H1 (cell line): ENCODE results near the gene KLKB1. TPM values are rescaled to one million over a fixed set of nuclear protein-coding genes. Genes with fewer than 3 reads are reported as not detected.

Source experiments
- CTCF ChIA-PET: fragments of 300-600 bp; sonication (Branson Sonifier 250); formaldehyde crosslinking; loops from one replicate; lab custom pipeline; 2021; ENCODE audit not compliant: partially characterized antibody; lab: Charles Lee
- POLR2A ChIA-PET: fragments of 300-600 bp; sonication (Branson Sonifier 250); formaldehyde crosslinking; loops from one replicate; lab custom pipeline; 2021; ENCODE audit warnings: inconsistent platforms; ENCODE audit not compliant: partially characterized antibody; lab: Charles Lee
- DNase-seq, 2 experiments: peaks; one replicate each; pipeline versions ENCODE4 v3.0.0 to v3.0.0-alpha.2; 2010 to 2022; ENCODE audit warnings: low spot score in 2 of 2, low read depth in 1 of 2, mixed read lengths in 1 of 2
- FAIRE-seq: peaks from 2 replicates; lab custom pipeline; 2011; peaks lifted over from hg19 to GRCh38; lab: Jason Lieb, UNC
- H2AFZ ChIP-seq: 2 replicates; pipeline ENCODE4 v1.8.1; 2012; ENCODE audit warnings: low read length, inconsistent platforms
- H2AK5ac ChIP-seq: 2 replicates; pipeline ENCODE4 v1.6.1; 2013; ENCODE audit warnings: low read depth, low read length
- H2BK120ac ChIP-seq: replicated peaks from 2 replicates; pipeline ENCODE3; 2013; ENCODE audit warnings: low read depth, low read length, inconsistent platforms
- H2BK12ac ChIP-seq: 2 replicates; pipeline ENCODE4 v1.6.1; 2013; ENCODE audit warnings: low read depth, low read length
- H2BK15ac ChIP-seq: 2 replicates; pipeline ENCODE4 v1.6.1; 2013; ENCODE audit warnings: low read length
- H2BK20ac ChIP-seq: 2 replicates; pipeline ENCODE4 v1.6.1; 2013; ENCODE audit warnings: low read length
- H2BK5ac ChIP-seq: 2 replicates; pipeline ENCODE4 v1.6.1; 2013; ENCODE audit warnings: low read depth, low read length
- H3K14ac ChIP-seq: 2 replicates; pipeline ENCODE4 v1.6.1; 2013; ENCODE audit warnings: inconsistent platforms; ENCODE audit not compliant: insufficient read length
- H3K18ac ChIP-seq: 2 replicates; pipeline ENCODE4 v1.6.1; 2013; ENCODE audit warnings: low read length; ENCODE audit errors: extremely low read depth
- H3K23ac ChIP-seq: 2 replicates; pipeline ENCODE4 v1.6.1; 2013; ENCODE audit warnings: inconsistent platforms; ENCODE audit not compliant: insufficient read length
- H3K23me2 ChIP-seq: 2 replicates; pipeline ENCODE4 v1.6.1; 2013; ENCODE audit warnings: low read depth, low read length
- H3K27ac ChIP-seq: 2 replicates; pipeline ENCODE4 v1.6.1; 2011; ENCODE audit warnings: low read depth, low read length, inconsistent platforms
- H3K27me3 ChIP-seq, 4 experiments: replicated peaks in 1 of 4; 1 replicate in 1 of 4; 2 replicates in 3 of 4; pipeline versions ENCODE4 v1.6.1 to v1.8.1; 2011 to 2013; ENCODE audit warnings: low read length in 3 of 4, mild to moderate bottlenecking in 3 of 4, inconsistent platforms in 2 of 4, mixed read lengths in 2 of 4, moderate library complexity in 1 of 4; ENCODE audit not compliant: control insufficient read depth in 3 of 4, insufficient read depth in 3 of 4; ENCODE audit errors: extremely low read depth in 1 of 4
- H3K36me3 ChIP-seq, 4 experiments: 2 replicates each; pipeline versions ENCODE4 v1.6.1 to v1.8.1; 2011 to 2013; ENCODE audit warnings: mild to moderate bottlenecking in 4 of 4, low read length in 3 of 4, moderate library complexity in 2 of 4, control low read depth in 1 of 4, inconsistent platforms in 1 of 4; ENCODE audit not compliant: insufficient read depth in 4 of 4, control insufficient read depth in 2 of 4
- H3K4ac ChIP-seq: replicated peaks from 2 replicates; pipeline ENCODE3; 2013; ENCODE audit warnings: low read length, low read depth, mixed read lengths, inconsistent platforms; ENCODE audit not compliant: insufficient read length
- H3K4me1 ChIP-seq, 4 experiments: replicated peaks in 1 of 4; 1 replicate in 1 of 4; 2 replicates in 3 of 4; pipeline versions ENCODE4 v1.6.1 to v1.8.1; 2011 to 2013; ENCODE audit warnings: low read length in 3 of 4, inconsistent platforms in 2 of 4, mixed read lengths in 1 of 4; ENCODE audit not compliant: insufficient read depth in 4 of 4, control insufficient read depth in 3 of 4
- H3K4me2 ChIP-seq, 2 experiments: 2 replicates each; pipeline versions ENCODE4 v1.6.1 to v1.8.1; 2011 to 2013; ENCODE audit warnings: low read depth in 2 of 2, low read length in 2 of 2, control low read depth in 1 of 2, inconsistent platforms in 1 of 2, mild to moderate bottlenecking in 1 of 2; ENCODE audit not compliant: insufficient read depth in 1 of 2
- H3K4me3 ChIP-seq, 4 experiments: fragments of 200-600, 300-600 bp in 1 of 4; sonication (generic), shearing (Covaris generic), sonication (Bioruptor Twin) in 1 of 4; 2 replicates each; pipeline versions ENCODE4 v1.5.1 to v1.8.1; 2011 to 2016; ENCODE audit warnings: low read length in 4 of 4, low read depth in 3 of 4, control low read depth in 2 of 4, inconsistent platforms in 2 of 4, mild to moderate bottlenecking in 2 of 4, mixed read lengths in 1 of 4, moderate library complexity in 1 of 4; ENCODE audit not compliant: insufficient read depth in 2 of 4; ENCODE audit errors: extremely low read depth in 1 of 4
- H3K56ac ChIP-seq: replicated peaks from 2 replicates; pipeline ENCODE3; 2013; ENCODE audit warnings: low read depth, mild to moderate bottlenecking, mixed read lengths, low read length, inconsistent platforms; ENCODE audit not compliant: insufficient read length
- H3K79me1 ChIP-seq: 2 replicates; pipeline ENCODE4 v1.6.1; 2013; ENCODE audit warnings: low read depth, low read length, control low read depth
- H3K79me2 ChIP-seq, 2 experiments: 2 replicates each; pipeline versions ENCODE4 v1.6.1 to v1.8.1; 2012 to 2013; ENCODE audit warnings: low read length in 2 of 2, mild to moderate bottlenecking in 2 of 2, inconsistent platforms in 1 of 2; ENCODE audit not compliant: insufficient read depth in 2 of 2, control insufficient read depth in 1 of 2
- H3K9ac ChIP-seq, 4 experiments: replicated peaks in 1 of 4; 1 replicate in 1 of 4; 2 replicates in 3 of 4; pipeline versions ENCODE4 v1.6.1 to v1.8.1; 2011 to 2013; ENCODE audit warnings: low read depth in 3 of 4, low read length in 3 of 4, control low read depth in 2 of 4, mild to moderate bottlenecking in 2 of 4, moderate library complexity in 2 of 4, inconsistent platforms in 1 of 4; ENCODE audit errors: extremely low read depth in 1 of 4
- H3K9me3 ChIP-seq, 2 experiments: 2 replicates each; pipeline versions ENCODE4 v1.6.1 to v1.8.1; 2012 to 2013; ENCODE audit warnings: mild to moderate bottlenecking in 2 of 2, moderate library complexity in 2 of 2, control low read depth in 1 of 2, inconsistent platforms in 1 of 2, low read depth in 1 of 2, low read length in 1 of 2, mixed read lengths in 1 of 2; ENCODE audit not compliant: insufficient read depth in 2 of 2
- H4K20me1 ChIP-seq, 2 experiments: replicated peaks in 1 of 2; 2 replicates each; pipeline versions ENCODE3 to v1.8.1; 2011 to 2013; ENCODE audit warnings: inconsistent platforms in 2 of 2, low read length in 2 of 2, mild to moderate bottlenecking in 1 of 2; ENCODE audit not compliant: insufficient read depth in 2 of 2, control insufficient read depth in 1 of 2
- H4K5ac ChIP-seq: 2 replicates; pipeline ENCODE4 v1.6.1; 2013; ENCODE audit warnings: low read length, low read depth, mixed read lengths, inconsistent platforms; ENCODE audit not compliant: insufficient read length
- H4K8ac ChIP-seq: 2 replicates; pipeline ENCODE4 v1.8.0; 2013; ENCODE audit warnings: mild to moderate bottlenecking, moderate library complexity, low read length, inconsistent platforms; ENCODE audit not compliant: insufficient read depth; ENCODE audit errors: extremely low read depth
- H4K91ac ChIP-seq: replicated peaks from 2 replicates; pipeline ENCODE3; 2013; ENCODE audit warnings: low read length, mixed read lengths, inconsistent platforms; ENCODE audit not compliant: insufficient read length
- RAD21 ChIP-seq, 2 experiments: IDR thresholded peaks in 1 of 2; conservative IDR thresholded peaks in 1 of 2; 2 replicates each; pipeline ENCODE4 v1.6.1; 2011; ENCODE audit warnings: low read depth in 2 of 2, low read length in 2 of 2, improper control_type of control experiment in 1 of 2, inconsistent platforms in 1 of 2, mild to moderate bottlenecking in 1 of 2, moderate library complexity in 1 of 2
- WGBS, 2 experiments: shearing (Covaris generic) in 1 of 2; methylation state at CpG; one replicate each; pipeline versions ENCODE4 v1.1.6 to v1.1.7; 2013 to 2015; ENCODE audit warnings: low lambda C conversion rate in 2 of 2, mixed read lengths in 2 of 2, inconsistent platforms in 1 of 2, low coverage in 1 of 2, missing lambda C conversion rate in 1 of 2; ENCODE audit not compliant: insufficient replicate concordance in 2 of 2, insufficient coverage in 1 of 2, insufficient read length in 1 of 2; ENCODE audit errors: extremely low coverage in 1 of 2, missing lambda C conversion rate in 1 of 2; 5-methylcytosine and 5-hydroxymethylcytosine counted together
- polyA plus RNA-seq, 7 experiments: library from polyadenylated mRNA; depleted of rRNA in 3 of 7; stranded (reverse) in 5 of 7; unstranded in 2 of 7; fragments of >200 nt in 5 of 7; fragments of 200-250 nt in 2 of 7; gene quantifications; 1 replicate in 5 of 7; 2 replicates in 1 of 7; 4 replicates in 1 of 7; pipeline versions ENCODE4 v1.2.1 to v1.2.3, GENCODE V29; 2011 to 2013; ENCODE audit warnings: missing spikeins in 2 of 7, mixed read lengths in 2 of 7
- total RNA-seq: library from RNA; stranded (reverse); fragmentation: NEBNext Ultra II Directional; extraction: Animal tissue kit (Norgen Biotek cat#: 25700); gene quantifications from 2 replicates; pipeline ENCODE4 v1.2.1, GENCODE V29; 2021

Gene KLKB1
- total and polyA plus RNA-seq, 2 of the 8 experiments (the other 6 are each of a cell fraction or from before 2014, with no cell fraction given), result 12.0 to 20.9 TPM

- H2AK5ac ChIP-seq, result no peak overlapping the region
- H3K18ac ChIP-seq, result no peak overlapping the region
- H4K91ac ChIP-seq, result no peak overlapping the region
- H3K9me3 ChIP-seq, result peaks cover 4 to 10% of the 10 kb centered on the region in 2 experiments; a peak in 1 of 4 replicates
- H3K4me1 ChIP-seq, result peaks cover 0 to 2% (median 0%) of the 10 kb centered on the region in 4 experiments; a peak in 1 of 7 replicates
- H3K23ac ChIP-seq, result no peak overlapping the region
- H3K14ac ChIP-seq, result no peak overlapping the region
- no peak overlapping the region for H4K8ac ChIP-seq
- ChIA-PET CTCF (no interaction called here), POLR2A (no interaction called here)
- H3K4me2 ChIP-seq, result no peak overlapping the region
- no peaks in the 10 kb centered on the region for H3K23me2 ChIP-seq
- H2BK15ac ChIP-seq, result no peak overlapping the region
- no peak overlapping the region for H2BK20ac ChIP-seq
- no peaks in the 10 kb centered on the region for H3K27me3 ChIP-seq
- H4K20me1 ChIP-seq, result no peaks in the 10 kb centered on the region
- no peak overlapping the region for H2BK5ac ChIP-seq
- no peak overlapping the region for H3K27ac ChIP-seq
- FAIRE-seq (no peak), DNase-seq (no peak)
- TF ChIP-seq RAD21 (IDR thresholded peaks at IDR 0.05 in 1 of 2, conservative IDR thresholded peaks at IDR 0.05 in 1 of 2; ENCODE audit: low read depth in 2 of 2, low read length in 2 of 2), result no peak
- H2BK12ac ChIP-seq, result no peak overlapping the region
- H3K36me3 ChIP-seq, result no peaks in the 10 kb centered on the region
- no peak overlapping the region for H3K4ac ChIP-seq
- no peak overlapping the region for H2AFZ ChIP-seq
- WGBS, 2 experiments, result 85% methylated on average over 8 of the region's 8 CpGs; no CpG with 5 or more reads in 1 of the 2 experiments
- H3K79me2 ChIP-seq, result peaks cover 0 to 3% of the 10 kb centered on the region in 2 experiments; a peak in 1 of 4 replicates
- no peaks in the 10 kb centered on the region for H3K79me1 ChIP-seq
- no peak overlapping the region for H3K9ac ChIP-seq
- H4K5ac ChIP-seq, result no peak overlapping the region
- no peak overlapping the region for H3K4me3 ChIP-seq
- H3K56ac ChIP-seq, result no peak overlapping the region
- H2BK120ac ChIP-seq, result no peak overlapping the region
These were observed 22.2 kb upstream of the KLKB1 start for GRCh38 chr4:186205156-186205555.
